Activated naive CD8-positive, alpha-beta T cell (primary cell): Measurements from ENCODE around the gene KCNN4.

Experiments used
- H3K27ac Mint-ChIP-seq: one replicate; pipeline ENCODE4 v1.8.0; 2021; ENCODE audit warnings: mixed read lengths
- H3K27me3 Mint-ChIP-seq: one replicate; pipeline ENCODE4 v1.8.0; 2021; ENCODE audit warnings: mixed read lengths
- H3K36me3 Mint-ChIP-seq: one replicate; pipeline ENCODE4 v1.8.0; 2021; ENCODE audit warnings: mixed read lengths
- H3K4me1 Mint-ChIP-seq: one replicate; pipeline ENCODE4 v1.8.0; 2021; ENCODE audit warnings: low read depth, mixed read lengths
- H3K4me3 Mint-ChIP-seq: one replicate; pipeline ENCODE4 v1.8.0; 2021; ENCODE audit warnings: mild to moderate bottlenecking, mixed read lengths
- H3K9me3 Mint-ChIP-seq: one replicate; pipeline ENCODE4 v1.8.0; 2021; ENCODE audit warnings: low read depth, mixed read lengths

KCNN4 gene

DNA sequence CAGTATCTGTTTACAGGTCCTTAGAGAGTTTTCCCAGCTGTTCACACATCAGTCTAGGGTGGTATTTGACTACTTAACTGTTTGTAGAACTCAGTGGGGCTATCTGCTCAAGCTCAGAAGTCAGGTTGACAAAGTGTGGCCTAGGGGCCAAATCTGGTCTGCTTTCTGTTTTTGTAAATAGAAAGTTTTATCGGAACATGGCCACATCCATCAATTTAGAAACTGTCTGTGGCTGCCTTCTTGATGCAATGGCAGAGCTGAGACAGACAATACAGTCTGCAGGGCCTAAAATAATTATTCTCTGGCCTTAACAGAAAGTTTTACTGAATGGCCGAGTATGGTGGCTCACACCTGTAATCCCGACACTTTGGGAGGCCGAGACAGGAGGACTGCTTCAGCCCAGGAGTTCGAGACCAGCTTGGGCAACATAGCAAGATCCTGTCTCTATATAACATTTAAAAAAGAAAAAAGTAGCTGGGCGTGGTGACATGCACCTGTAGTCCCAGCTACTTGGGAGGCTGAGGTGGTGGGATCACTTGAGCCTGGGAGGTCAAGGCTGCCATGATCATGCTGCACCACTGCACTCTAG is 28.4 kb downstream of the KCNN4 start:
- Mint-ChIP-seq H3K27me3 (no peaks in the 10 kb centered on the region), H3K4me3 (peak overlapping the region; percentile 95), H3K9me3 (no peaks in the 10 kb centered on the region), H3K27ac (peak overlapping the region; percentile 74), H3K36me3 (peaks cover 18% of the 10 kb centered on the region), H3K4me1 (peaks cover 47% of the 10 kb centered on the region)

DNA sequence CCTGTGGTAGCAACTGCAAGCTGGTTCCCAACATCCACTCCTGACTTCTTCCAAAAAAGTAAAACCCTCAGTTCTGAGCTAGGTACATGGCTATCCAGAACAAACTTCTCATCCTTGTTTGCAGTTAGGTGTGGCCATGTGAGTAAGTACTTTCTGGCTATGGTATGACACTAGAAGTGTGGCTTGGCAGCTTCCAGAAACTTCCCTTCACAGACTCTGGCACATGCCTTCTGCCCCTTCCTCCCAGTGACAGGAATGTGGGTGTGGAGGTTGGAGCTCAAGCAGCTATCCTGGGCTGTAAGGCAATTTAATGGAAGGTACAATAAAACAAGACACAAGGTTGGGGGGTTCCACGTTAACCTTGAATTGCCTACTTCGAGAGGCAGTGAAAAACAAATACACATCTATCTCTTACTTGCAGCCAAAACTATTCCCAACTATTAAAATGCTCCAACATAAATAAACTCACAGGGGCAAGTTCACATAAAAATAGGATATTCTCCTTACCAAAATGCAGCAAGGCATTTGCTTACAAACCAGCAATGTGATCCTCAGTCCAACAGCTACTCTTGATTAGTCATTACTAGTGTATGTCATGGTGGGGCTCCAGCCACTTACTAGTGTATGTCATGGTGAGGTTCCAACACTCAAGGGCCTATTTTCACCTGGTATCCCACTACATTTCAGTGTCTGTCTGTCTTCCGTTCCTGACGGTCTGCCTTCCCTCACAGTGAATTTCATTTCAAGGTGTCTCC is 29.1 kb downstream of the KCNN4 start:
- Mint-ChIP-seq H3K4me3 (no peak overlapping the region), H3K27me3 (no peaks in the 10 kb centered on the region), H3K4me1 (peaks cover 43% of the 10 kb centered on the region), H3K36me3 (peaks cover 16% of the 10 kb centered on the region), H3K9me3 (no peaks in the 10 kb centered on the region), H3K27ac (peak overlapping the region; percentile 74)

DNA sequence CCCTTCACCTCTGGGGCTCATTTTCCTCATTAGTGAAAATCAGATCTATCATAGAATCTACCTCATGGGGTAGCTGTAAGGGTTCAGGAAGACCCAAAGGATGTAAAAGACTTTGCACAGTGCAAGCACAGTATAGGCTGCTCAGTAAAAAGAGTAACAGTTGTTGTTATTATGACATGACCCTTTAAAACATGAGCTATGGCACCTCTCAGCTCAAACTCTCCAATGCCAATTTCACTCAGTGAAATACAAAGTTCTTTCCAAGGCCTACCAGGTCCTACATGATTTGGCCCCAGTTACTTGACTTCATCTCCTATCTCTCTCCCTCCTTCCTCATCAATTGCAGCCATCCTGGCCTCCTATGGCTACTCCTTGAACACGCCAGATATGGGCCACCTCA is 30.9 kb downstream of the KCNN4 start:
- H3K27ac Mint-ChIP-seq: peak overlapping the region; percentile 86
- H3K9me3 Mint-ChIP-seq: no peaks in the 10 kb centered on the region
- no peak overlapping the region for H3K4me3 Mint-ChIP-seq
- H3K27me3 Mint-ChIP-seq: no peaks in the 10 kb centered on the region
- peaks cover 38% of the 10 kb centered on the region for H3K4me1 Mint-ChIP-seq
- peaks cover 9% of the 10 kb centered on the region for H3K36me3 Mint-ChIP-seq

GRCh38 chr19:43749152-43749551 is 31.6 kb downstream of the KCNN4 start:
- H3K27me3 Mint-ChIP-seq: no peaks in the 10 kb centered on the region
- H3K27ac Mint-ChIP-seq: peak overlapping the region; percentile 78
- peaks cover 37% of the 10 kb centered on the region for H3K4me1 Mint-ChIP-seq
- H3K36me3 Mint-ChIP-seq: peaks cover 10% of the 10 kb centered on the region
- H3K4me3 Mint-ChIP-seq: no peak overlapping the region
- no peaks in the 10 kb centered on the region for H3K9me3 Mint-ChIP-seq

- H3K36me3 Mint-ChIP-seq: peaks cover 14% of the 10 kb centered on the region
- H3K4me3 Mint-ChIP-seq: no peak overlapping the region
- no peaks in the 10 kb centered on the region for H3K9me3 Mint-ChIP-seq
- H3K4me1 Mint-ChIP-seq: peaks cover 34% of the 10 kb centered on the region
- peak overlapping the region; percentile 78 for H3K27ac Mint-ChIP-seq
- H3K27me3 Mint-ChIP-seq: no peaks in the 10 kb centered on the region
Observed at GRCh38 chr19:43748685-43749084, 32.1 kb downstream of the KCNN4 start.

GRCh38 chr19:43748205-43748594 is 32.6 kb downstream of the KCNN4 start:
- H3K36me3 Mint-ChIP-seq: peaks cover 14% of the 10 kb centered on the region
- H3K27ac Mint-ChIP-seq: peak overlapping the region; percentile 78
- no peak overlapping the region for H3K4me3 Mint-ChIP-seq
- no peaks in the 10 kb centered on the region for H3K27me3 Mint-ChIP-seq
- peaks cover 31% of the 10 kb centered on the region for H3K4me1 Mint-ChIP-seq
- H3K9me3 Mint-ChIP-seq: no peaks in the 10 kb centered on the region

- Mint-ChIP-seq H3K27me3 (no peaks in the 10 kb centered on the region), H3K4me1 (peaks cover 26% of the 10 kb centered on the region), H3K27ac (peak overlapping the region; percentile 16), H3K9me3 (no peaks in the 10 kb centered on the region), H3K4me3 (no peak overlapping the region), H3K36me3 (peaks cover 11% of the 10 kb centered on the region)
Observed at GRCh38 chr19:43747557-43748204, 33.1 kb downstream of the KCNN4 start.

DNA sequence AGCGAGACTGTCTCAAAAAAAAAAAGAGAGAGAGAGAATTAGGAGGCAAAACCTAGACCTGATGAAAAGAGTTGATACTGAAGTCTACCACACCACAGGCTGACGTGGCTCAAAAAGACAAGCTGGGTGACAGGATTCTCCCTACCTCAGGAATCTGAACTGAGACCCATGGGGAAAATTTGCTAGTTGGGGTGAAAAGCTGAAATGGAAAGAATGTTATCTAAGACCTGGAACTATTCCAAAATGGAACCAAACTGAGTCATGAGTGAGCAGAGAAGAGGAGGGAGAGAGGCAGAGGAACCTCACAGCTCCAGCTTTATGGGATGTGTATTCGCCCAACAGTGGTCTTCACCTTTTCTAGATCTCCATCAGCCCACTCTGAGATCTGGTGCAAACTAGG is 37.7 kb downstream of the KCNN4 start:
- Mint-ChIP-seq H3K36me3 (peaks cover 10% of the 10 kb centered on the region), H3K4me1 (peaks cover 12% of the 10 kb centered on the region), H3K27me3 (no peaks in the 10 kb centered on the region), H3K27ac (no peak overlapping the region), H3K9me3 (no peaks in the 10 kb centered on the region), H3K4me3 (no peak overlapping the region)

DNA sequence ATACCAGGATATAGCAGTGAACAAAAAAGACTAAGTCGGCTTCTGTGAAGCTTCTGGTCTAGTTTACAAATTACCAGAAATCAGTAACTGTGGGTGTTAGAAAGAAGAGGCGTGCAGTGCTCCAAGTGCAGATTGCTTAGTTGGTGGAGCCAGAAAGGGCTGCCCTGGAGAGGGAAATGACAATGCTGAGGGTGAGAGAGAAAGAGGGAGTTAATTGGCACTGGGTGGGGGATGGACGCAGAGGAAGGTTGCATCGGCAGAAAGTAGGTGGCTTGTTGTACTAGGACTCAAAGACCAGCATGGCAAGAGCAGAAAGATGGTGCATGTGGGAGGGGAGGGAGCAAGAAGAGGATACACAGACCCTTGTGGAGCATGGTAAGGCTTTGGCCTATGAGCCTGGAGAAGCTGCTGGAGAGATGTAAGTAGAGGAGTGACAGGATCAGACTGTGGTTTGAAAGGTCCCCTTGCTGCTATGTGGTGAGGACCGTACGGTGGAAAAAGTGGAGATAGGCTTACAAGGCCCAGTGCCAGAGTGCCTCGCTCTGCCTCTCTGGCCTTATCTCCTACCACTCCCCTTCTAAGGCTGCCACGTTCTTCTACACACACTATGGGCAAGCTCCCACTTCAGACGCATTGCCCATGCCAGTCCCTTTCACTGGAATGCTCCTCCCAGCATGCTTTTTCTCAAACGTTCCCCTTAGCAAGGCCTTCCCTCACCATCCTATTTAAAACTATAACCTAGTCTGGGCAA is 39.5 kb downstream of the KCNN4 start:
- H3K4me1 Mint-ChIP-seq: peaks cover 7% of the 10 kb centered on the region
- H3K4me3 Mint-ChIP-seq: no peak overlapping the region
- H3K27ac Mint-ChIP-seq: no peak overlapping the region
- no peaks in the 10 kb centered on the region for H3K9me3 Mint-ChIP-seq
- no peaks in the 10 kb centered on the region for H3K27me3 Mint-ChIP-seq
- peaks cover 16% of the 10 kb centered on the region for H3K36me3 Mint-ChIP-seq

GRCh38 chr19:43739439-43740235 is 41.1 kb downstream of the KCNN4 start:
- Mint-ChIP-seq H3K27ac (no peak overlapping the region), H3K4me1 (no peaks in the 10 kb centered on the region), H3K36me3 (peaks cover 18% of the 10 kb centered on the region), H3K9me3 (no peaks in the 10 kb centered on the region), H3K4me3 (no peak overlapping the region), H3K27me3 (no peaks in the 10 kb centered on the region)

GRCh38 chr19:43738780-43739211 is 42.0 kb downstream of the KCNN4 start:
- Mint-ChIP-seq H3K27me3 (no peaks in the 10 kb centered on the region), H3K9me3 (no peaks in the 10 kb centered on the region), H3K27ac (no peak overlapping the region), H3K4me3 (no peak overlapping the region), H3K36me3 (peaks cover 14% of the 10 kb centered on the region), H3K4me1 (no peaks in the 10 kb centered on the region)

DNA sequence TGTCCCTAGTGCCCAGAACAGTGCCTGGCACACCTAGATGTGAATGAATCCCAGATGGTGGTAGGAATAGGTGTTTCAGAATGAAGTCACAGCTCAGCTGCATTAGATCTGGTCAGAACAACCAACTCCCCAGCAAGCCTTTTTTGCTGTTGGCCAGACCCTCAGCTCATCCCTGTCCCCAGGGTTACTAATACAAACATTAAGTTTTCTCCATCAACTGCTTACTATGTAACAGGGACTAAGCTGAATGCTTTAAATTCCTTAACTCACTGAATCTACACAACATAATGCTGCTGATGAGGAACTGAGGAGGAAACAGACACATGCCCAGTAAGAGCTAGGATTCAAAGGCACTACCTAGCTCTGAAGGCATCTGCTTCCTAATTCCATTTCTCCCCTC is 44.8 kb downstream of the KCNN4 start:
- H3K4me1 Mint-ChIP-seq: no peaks in the 10 kb centered on the region
- H3K4me3 Mint-ChIP-seq: no peak overlapping the region
- no peaks in the 10 kb centered on the region for H3K27me3 Mint-ChIP-seq
- H3K27ac Mint-ChIP-seq: no peak overlapping the region
- peaks cover 14% of the 10 kb centered on the region for H3K36me3 Mint-ChIP-seq
- no peaks in the 10 kb centered on the region for H3K9me3 Mint-ChIP-seq

GRCh38 chr19:43735013-43735412 is 45.8 kb downstream of the KCNN4 start:
- peaks cover 16% of the 10 kb centered on the region for H3K36me3 Mint-ChIP-seq
- H3K9me3 Mint-ChIP-seq: no peaks in the 10 kb centered on the region
- no peak overlapping the region for H3K27ac Mint-ChIP-seq
- H3K27me3 Mint-ChIP-seq: no peaks in the 10 kb centered on the region
- H3K4me3 Mint-ChIP-seq: no peak overlapping the region
- H3K4me1 Mint-ChIP-seq: no peaks in the 10 kb centered on the region

GRCh38 chr19:43731846-43732245 is 48.9 kb downstream of the KCNN4 start:
- H3K4me1 Mint-ChIP-seq: no peaks in the 10 kb centered on the region

More at GRCh38 chr19:43731846-43732245, 48.9 kb downstream of the KCNN4 start:
- no peak overlapping the region for H3K4me3 Mint-ChIP-seq
- peaks cover 12% of the 10 kb centered on the region for H3K36me3 Mint-ChIP-seq
- no peaks in the 10 kb centered on the region for H3K9me3 Mint-ChIP-seq
- no peak overlapping the region for H3K27ac Mint-ChIP-seq
- H3K27me3 Mint-ChIP-seq: no peaks in the 10 kb centered on the region
